ENCODE results near the gene DNAJC5G. TPM values are rescaled to one million over a fixed set of nuclear protein-coding genes. Genes with fewer than 3 reads are reported as not detected.

The DNAJC5G gene
- total and polyA plus RNA-seq, 9 of the 15 experiments (the other 6 are each of a cell fraction or from before 2014, with no cell fraction given), result not detected

DNA sequence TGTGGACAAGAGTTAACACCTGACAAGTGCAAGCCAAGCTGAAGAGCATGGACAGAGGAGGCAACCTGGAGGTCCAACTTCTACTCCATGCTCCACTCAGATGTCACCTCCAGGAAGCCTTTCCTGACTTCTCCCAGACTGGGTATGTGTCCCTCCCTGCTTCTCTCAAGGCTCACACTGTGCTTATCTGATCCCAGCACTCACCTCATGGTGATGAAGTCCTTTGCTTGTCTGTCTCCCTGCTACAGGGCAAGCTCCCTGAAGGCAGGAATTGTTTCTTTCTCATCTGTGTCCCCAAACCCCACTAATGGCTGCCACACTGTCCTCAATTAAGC, 9.7 kb upstream of the DNAJC5G start:
- H3K4me2 ChIP-seq (ENCODE audit: insufficient read depth, low read length), result no peak overlapping the region
- H4K20me1 ChIP-seq (replicated peaks; ENCODE audit: control insufficient read depth, insufficient read depth, low read length), result no peaks in the 10 kb centered on the region
- H3K4me1 ChIP-seq (replicated peaks in 1 of 2; ENCODE audit: control insufficient read depth in 2 of 2, insufficient read depth in 2 of 2, low read length in 2 of 2), result peaks cover 1 to 35% of the 10 kb centered on the region in 2 experiments; a peak in 4 of 5 replicates
- no peak overlapping the region for H3K4me3 ChIP-seq
- BruUV-seq (replicated peaks), result no TSS peak
- H3K27ac ChIP-seq (ENCODE audit: extremely low read depth, low read depth, low read length), result no peak overlapping the region
- in situ Hi-C loops (cut with MboI) (no loop called here), intact Hi-C loops (cut with micrococcal nuclease) (no loop called here)
- CTCF ChIA-PET (ENCODE audit: low intra/inter-chr PET ratio), result no interaction called here
- FAIRE-seq (no peak), ATAC-seq (no peak), DNase-seq (ENCODE audit: extremely low read depth in 1 of 4, low spot score in 3 of 4) (no peak)
- H3K9ac ChIP-seq (ENCODE audit: insufficient read depth in 1 of 2, low read depth in 2 of 2, low read length in 2 of 2), result no peak overlapping the region
- POLR2A ChIA-PET, result interaction anchor here (1.2 kb wide), 1 partner anchor 27 kb away, joined by 4 read pairs; no protein-coding TSS in a partner anchor
- peak; percentile 52 for TF ChIP-seq ZNF316 (IDR thresholded peaks at IDR 0.05)
- no peak for TF ChIP-seq PHTF2 (CRISPR knock-in tag; IDR thresholded peaks at IDR 0.05)
- TF ChIP-seq ZFP36 (IDR thresholded peaks at IDR 0.05; ENCODE audit: low read depth, low read length, partially characterized antibody), result peak; percentile 84
- TF ChIP-seq, protein P1, sequence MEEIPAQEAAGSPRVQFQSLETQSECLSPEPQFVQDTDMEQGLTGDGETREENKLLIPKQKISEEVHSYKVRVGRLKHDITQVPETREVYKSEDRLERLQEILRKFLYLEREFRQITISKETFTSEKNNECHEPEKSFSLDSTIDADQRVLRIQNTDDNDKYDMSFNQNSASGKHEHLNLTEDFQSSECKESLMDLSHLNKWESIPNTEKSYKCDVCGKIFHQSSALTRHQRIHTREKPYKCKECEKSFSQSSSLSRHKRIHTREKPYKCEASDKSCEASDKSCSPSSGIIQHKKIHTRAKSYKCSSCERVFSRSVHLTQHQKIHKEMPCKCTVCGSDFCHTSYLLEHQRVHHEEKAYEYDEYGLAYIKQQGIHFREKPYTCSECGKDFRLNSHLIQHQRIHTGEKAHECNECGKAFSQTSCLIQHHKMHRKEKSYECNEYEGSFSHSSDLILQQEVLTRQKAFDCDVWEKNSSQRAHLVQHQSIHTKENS (CRISPR knock-in tag; IDR thresholded peaks at IDR 0.05), result no peak
- TF ChIP-seq, protein P2, sequence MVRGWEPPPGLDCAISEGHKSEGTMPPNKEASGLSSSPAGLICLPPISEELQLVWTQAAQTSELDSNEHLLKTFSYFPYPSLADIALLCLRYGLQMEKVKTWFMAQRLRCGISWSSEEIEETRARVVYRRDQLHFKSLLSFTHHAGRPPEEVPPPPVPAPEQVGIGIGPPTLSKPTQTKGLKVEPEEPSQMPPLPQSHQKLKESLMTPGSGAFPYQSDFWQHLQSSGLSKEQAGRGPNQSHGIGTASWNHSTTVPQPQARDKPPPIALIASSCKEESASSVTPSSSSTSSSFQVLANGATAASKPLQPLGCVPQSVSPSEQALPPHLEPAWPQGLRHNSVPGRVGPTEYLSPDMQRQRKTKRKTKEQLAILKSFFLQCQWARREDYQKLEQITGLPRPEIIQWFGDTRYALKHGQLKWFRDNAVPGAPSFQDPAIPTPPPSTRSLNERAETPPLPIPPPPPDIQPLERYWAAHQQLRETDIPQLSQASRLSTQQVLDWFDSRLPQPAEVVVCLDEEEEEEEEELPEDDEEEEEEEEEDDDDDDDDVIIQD (CRISPR knock-in tag; IDR thresholded peaks at IDR 0.05), result no peak
- TF ChIP-seq PRMT5 (CRISPR knock-in tag; IDR thresholded peaks at IDR 0.05), result no peak
- TF ChIP-seq, protein P3, sequence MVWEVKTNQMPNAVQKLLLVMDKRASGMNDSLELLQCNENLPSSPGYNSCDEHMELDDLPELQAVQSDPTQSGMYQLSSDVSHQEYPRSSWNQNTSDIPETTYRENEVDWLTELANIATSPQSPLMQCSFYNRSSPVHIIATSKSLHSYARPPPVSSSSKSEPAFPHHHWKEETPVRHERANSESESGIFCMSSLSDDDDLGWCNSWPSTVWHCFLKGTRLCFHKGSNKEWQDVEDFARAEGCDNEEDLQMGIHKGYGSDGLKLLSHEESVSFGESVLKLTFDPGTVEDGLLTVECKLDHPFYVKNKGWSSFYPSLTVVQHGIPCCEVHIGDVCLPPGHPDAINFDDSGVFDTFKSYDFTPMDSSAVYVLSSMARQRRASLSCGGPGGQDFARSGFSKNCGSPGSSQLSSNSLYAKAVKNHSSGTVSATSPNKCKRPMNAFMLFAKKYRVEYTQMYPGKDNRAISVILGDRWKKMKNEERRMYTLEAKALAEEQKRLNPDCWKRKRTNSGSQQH (CRISPR knock-in tag; IDR thresholded peaks at IDR 0.05), result no peak
- TF ChIP-seq, protein P4, sequence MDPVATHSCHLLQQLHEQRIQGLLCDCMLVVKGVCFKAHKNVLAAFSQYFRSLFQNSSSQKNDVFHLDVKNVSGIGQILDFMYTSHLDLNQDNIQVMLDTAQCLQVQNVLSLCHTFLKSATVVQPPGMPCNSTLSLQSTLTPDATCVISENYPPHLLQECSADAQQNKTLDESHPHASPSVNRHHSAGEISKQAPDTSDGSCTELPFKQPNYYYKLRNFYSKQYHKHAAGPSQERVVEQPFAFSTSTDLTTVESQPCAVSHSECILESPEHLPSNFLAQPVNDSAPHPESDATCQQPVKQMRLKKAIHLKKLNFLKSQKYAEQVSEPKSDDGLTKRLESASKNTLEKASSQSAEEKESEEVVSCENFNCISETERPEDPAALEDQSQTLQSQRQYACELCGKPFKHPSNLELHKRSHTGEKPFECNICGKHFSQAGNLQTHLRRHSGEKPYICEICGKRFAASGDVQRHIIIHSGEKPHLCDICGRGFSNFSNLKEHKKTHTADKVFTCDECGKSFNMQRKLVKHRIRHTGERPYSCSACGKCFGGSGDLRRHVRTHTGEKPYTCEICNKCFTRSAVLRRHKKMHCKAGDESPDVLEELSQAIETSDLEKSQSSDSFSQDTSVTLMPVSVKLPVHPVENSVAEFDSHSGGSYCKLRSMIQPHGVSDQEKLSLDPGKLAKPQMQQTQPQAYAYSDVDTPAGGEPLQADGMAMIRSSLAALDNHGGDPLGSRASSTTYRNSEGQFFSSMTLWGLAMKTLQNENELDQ (CRISPR knock-in tag; IDR thresholded peaks at IDR 0.05; ENCODE audit: borderline replicate concordance), result no peak
- no peak for TF ChIP-seq FOXM1 (IDR thresholded peaks at IDR 0.05; ENCODE audit: low read depth)
- TF ChIP-seq FOXM1 (CRISPR knock-in tag; IDR thresholded peaks at IDR 0.05; ENCODE audit: low read depth), result no peak
- no peak for TF ChIP-seq ZNF134 (CRISPR knock-in tag; conservative IDR thresholded peaks at IDR 0.05)
- TF ChIP-seq ILK (tag; IDR thresholded peaks at IDR 0.05; ENCODE audit: borderline replicate concordance, low read depth), result no peak
- no peak for TF ChIP-seq ZC3H8 (IDR thresholded peaks at IDR 0.05)
- TF ChIP-seq DPF2 (IDR thresholded peaks at IDR 0.05), result no peak
- TF ChIP-seq POLR3G (IDR thresholded peaks at IDR 0.05; ENCODE audit: extremely low read depth, insufficient read length, insufficient replicate concordance), result no peak
- no peak for TF ChIP-seq DMBX1 (CRISPR knock-in tag; IDR thresholded peaks at IDR 0.05; ENCODE audit: borderline replicate concordance)
- H3K79me2 ChIP-seq (ENCODE audit: control insufficient read depth, insufficient read depth, low read length), result no peaks in the 10 kb centered on the region
- no peaks in the 10 kb centered on the region for H3K9me1 ChIP-seq (ENCODE audit: control insufficient read depth, insufficient read depth, low read length)
- H3K36me3 ChIP-seq (ENCODE audit: control insufficient read depth, insufficient read depth, low read length), result no peaks in the 10 kb centered on the region
- H2AFZ ChIP-seq (ENCODE audit: low read depth, low read length), result no peak overlapping the region; the same call in 1 of the 2 replicates
- no peaks in the 10 kb centered on the region; the same call in 1 of the 2 replicates for H3K9me3 ChIP-seq (replicated peaks; ENCODE audit: control insufficient read depth, insufficient read depth, low read depth, low read length)
- H3K27me3 ChIP-seq (ENCODE audit: control insufficient read depth in 2 of 2, insufficient read depth in 2 of 2, low read length in 2 of 2), result peaks cover 31 to 36% of the 10 kb centered on the region in 2 experiments; a peak in 4 of 5 replicates

Data from K562 (cell line).